ENCODE measurements around the gene LYZL2.
"Not testable (repeated sequence)": the region's sequence is repeated elsewhere in the genome, so short reads cannot be mapped to it uniquely, and the experiment has no call there.

Gene LYZL2

DNA sequence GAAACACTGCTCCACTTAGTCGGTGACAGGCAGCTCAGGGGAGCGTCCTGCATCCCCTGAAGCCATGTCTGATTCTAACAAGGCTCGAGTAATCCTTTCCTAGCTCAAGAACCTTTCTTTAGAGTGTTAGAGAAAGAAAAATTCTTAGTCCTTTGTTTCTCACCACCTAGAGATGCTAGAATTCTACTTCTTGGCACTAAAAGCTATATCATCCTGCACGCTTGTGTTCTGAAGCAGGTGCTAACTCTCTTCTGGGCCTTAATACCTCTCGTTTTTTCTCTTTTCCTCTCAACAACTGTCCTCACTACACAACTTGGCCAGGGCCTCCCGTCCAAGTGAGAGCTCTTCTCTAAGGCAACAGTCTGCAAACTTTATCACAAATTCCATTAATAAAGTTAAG, at the start of gene LYZL2:
Gene LYZL2, minus strand, starts transcription at position 101 of the 400 bp plus-strand sequence. CDS start 2,838 bp downstream, outside the sequence.
- DNase-seq (ENCODE audit: low read depth): no peak
- no peak within 1 kb of the TSS for H3K4me3 ChIP-seq (ENCODE audit: low read length)
- TF ChIP-seq CTCF (conservative IDR thresholded peaks at IDR 0.05; ENCODE audit: low read length): no peak

- not testable (repeated sequence) for DNase-seq (ENCODE audit: low read depth); H3K4me3 ChIP-seq (ENCODE audit: low read length)
Observed at GRCh38 chr10:30677616-30678015, 48.1 kb upstream of the LYZL2 start.

- not testable (repeated sequence) for DNase-seq (ENCODE audit: low read depth); H3K4me3 ChIP-seq (ENCODE audit: low read length)
Observed at GRCh38 chr10:30677146-30677545, 47.6 kb upstream of the LYZL2 start.

DNA sequence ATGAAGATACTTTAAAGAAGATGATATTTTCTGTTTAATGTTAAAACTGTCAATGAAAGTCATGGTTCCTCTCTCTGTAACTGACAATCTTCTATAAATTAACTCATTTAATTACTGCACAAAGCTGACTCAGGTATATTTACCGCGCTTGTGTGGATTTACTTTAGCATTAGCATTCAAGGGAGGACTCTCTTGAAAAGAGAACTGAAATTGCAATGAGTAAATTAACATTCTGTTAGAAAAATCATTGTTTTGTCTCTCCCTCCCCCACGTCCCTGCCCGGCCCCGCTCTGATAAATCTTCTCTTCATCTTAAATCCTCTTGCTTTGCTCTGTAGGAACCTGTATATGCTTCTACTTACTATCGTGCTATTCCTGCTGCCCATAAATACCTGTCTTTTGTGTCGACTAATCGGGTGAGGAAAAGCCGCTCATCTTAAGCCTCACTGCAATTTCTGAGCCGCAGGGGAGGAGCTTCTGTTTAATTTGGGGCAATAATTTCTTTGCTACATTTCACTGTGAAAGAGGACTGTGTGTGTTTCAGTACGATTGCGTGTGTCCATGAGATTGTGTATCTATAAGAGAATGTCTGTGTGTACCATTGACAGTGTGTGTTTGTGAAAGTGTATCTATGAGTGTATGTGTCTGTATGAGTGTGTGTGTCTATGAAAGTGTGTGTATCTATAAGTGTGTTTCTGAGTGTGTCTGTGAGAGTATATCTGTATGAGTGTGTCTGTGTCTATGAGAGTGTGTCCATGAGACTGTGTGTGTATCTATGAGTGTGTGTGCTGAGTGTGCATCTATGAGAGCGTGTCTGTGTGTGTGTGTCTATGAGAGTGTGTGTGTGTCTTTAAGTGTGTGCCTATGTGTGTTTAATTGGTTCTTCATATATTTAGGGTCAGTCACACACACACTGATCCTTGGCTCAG, 46.5 kb upstream of the LYZL2 start:
- no peak for DNase-seq (ENCODE audit: low read depth)
- H3K4me3 ChIP-seq (ENCODE audit: low read length): no peak overlapping the region
- TF ChIP-seq CTCF (conservative IDR thresholded peaks at IDR 0.05; ENCODE audit: low read length): no peak

DNA sequence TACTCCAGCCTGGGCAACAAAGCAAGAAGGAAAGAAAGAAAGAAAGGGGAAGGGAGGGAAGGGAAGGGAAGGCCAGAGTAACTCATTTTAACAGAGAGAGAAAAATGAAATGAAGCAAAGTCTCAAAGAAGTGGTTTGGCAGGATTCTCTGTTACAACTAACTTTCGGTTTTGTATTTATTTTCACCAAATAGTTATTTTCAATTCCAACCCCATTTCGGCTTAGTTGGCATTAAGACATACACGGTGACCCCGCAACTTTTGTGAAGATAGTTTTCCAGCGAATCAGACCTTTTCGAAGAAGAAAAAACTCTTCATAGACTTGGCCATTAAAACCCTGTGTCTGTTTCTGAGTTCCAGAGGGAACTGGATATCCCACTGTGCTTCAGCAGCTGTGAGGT, 45.2 kb upstream of the LYZL2 start:
- no peak for TF ChIP-seq CTCF (conservative IDR thresholded peaks at IDR 0.05; ENCODE audit: low read length)
- no peak overlapping the region for H3K4me3 ChIP-seq (ENCODE audit: low read length)
- no peak for DNase-seq (ENCODE audit: low read depth)

GRCh38 chr10:30673262-30673661, 43.7 kb upstream of the LYZL2 start:
- not testable (repeated sequence) for DNase-seq (ENCODE audit: low read depth)

DNA sequence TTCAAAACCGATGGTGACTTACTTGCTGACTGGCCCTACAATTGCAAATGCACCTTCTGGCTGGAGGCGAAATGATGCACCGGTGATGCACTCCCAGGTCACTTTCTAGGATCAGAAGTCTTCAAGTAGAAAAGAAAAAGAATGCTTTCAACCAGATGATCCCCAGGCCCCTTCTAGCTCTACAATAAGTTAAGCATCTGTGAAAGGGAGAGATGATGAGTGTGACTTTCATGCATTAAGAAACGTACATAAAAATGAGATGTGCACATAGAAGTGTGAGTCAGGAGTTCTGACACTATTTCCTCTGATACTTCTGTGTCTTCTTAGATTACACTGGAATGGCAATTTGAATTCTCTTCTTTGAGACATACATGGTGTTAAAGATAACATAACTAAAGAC, 42.8 kb upstream of the LYZL2 start:
- DNase-seq (ENCODE audit: low read depth); H3K4me3 ChIP-seq (ENCODE audit: low read length): not testable (repeated sequence)

More at GRCh38 chr10:30673262-30673661, 43.7 kb upstream of the LYZL2 start:
- H3K4me3 ChIP-seq (ENCODE audit: low read length): not testable (repeated sequence)

GRCh38 chr10:30671026-30671616, 41.6 kb upstream of the LYZL2 start:
- peak; percentile 82 for TF ChIP-seq CTCF (conservative IDR thresholded peaks at IDR 0.05; ENCODE audit: low read length)
- H3K4me3 ChIP-seq (ENCODE audit: low read length): peak overlapping the region; percentile 0; the same call in 1 of the 2 replicates
- peak; percentile 80 for DNase-seq (ENCODE audit: low read depth)

DNA sequence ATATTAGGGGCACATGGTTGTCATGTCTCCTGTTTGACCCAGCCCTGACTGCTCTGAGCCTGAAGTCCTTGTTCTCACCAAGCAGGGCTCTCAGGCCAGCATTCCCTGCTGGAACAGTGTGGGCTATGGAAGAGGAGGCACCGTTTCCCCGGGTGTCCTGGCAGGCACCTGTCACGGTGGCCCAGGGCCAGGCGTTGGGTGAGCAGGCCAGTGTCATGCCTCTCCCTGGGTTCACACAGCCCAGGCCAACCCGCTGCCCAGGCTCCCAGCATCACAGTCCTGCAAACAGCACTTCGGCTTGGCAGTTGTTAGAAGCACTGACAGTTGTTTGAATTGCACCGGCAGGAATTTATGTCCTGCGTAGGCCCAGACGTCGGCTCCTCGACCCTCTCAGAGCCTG, 38.4 kb upstream of the LYZL2 start:
- H3K4me3 ChIP-seq (ENCODE audit: low read length); DNase-seq (ENCODE audit: low read depth): not testable (repeated sequence)

DNA sequence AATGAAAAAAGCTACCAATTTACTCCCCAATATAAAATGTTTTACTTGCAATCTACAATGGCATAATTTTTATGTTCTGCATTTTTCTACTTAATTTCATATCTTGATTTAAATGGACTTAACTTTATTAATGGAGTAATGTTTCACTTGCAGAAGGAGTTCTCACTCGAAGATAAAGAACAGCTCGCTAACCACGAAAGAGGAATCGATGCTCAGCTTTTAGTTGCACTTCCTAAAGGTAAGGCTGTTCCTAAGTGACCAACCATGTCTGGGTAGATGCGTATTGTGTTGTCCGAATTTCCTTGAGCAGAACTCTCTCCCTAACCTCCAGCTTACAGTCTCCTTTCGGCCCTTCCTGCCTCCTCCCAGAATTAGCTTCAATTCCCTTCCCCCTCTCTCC, 33.9 kb upstream of the LYZL2 start:
- H3K4me3 ChIP-seq (ENCODE audit: low read length); DNase-seq (ENCODE audit: low read depth): not testable (repeated sequence)
